Epidermal melanocyte (primary cell): ENCODE measurements around the gene LCP2.

Experiments
- DNase-seq: peaks from one replicate; pipeline ENCODE4 v3.0.0; 2011; ENCODE audit warnings: low spot score; ENCODE audit not compliant: insufficient read length

LCP2 gene

GRCh38 chr5:170276140-170276539 lies 21.4 kb downstream of the LCP2 start:
- DNase-seq = no peak

- DNase-seq = no peak
Measured at GRCh38 chr5:170275376-170275994, 22.1 kb downstream of the LCP2 start.

- no peak for DNase-seq
Measured at GRCh38 chr5:170273968-170274710, 23.4 kb downstream of the LCP2 start.

GRCh38 chr5:170270293-170271069 lies 27.1 kb downstream of the LCP2 start:
- no peak for DNase-seq

GRCh38 chr5:170269579-170269978 lies 28.0 kb downstream of the LCP2 start:
- DNase-seq = no peak

GRCh38 chr5:170268884-170269283 lies 28.7 kb downstream of the LCP2 start:
- no peak for DNase-seq

GRCh38 chr5:170268153-170268689 lies 29.4 kb downstream of the LCP2 start:
- DNase-seq = no peak

- peak; percentile 36 for DNase-seq
Measured at GRCh38 chr5:170267431-170268152, 30.0 kb downstream of the LCP2 start.

GRCh38 chr5:170266570-170267381 lies 30.8 kb downstream of the LCP2 start:
- DNase-seq = no peak

- no peak for DNase-seq
Measured at GRCh38 chr5:170265522-170265921, 32.1 kb downstream of the LCP2 start.

- no peak for DNase-seq
Measured at GRCh38 chr5:170263906-170264305, 33.7 kb downstream of the LCP2 start.

GRCh38 chr5:170262061-170263045 lies 35.2 kb downstream of the LCP2 start:
- no peak for DNase-seq

GRCh38 chr5:170261528-170262043 lies 36.0 kb downstream of the LCP2 start:
- no peak for DNase-seq

- DNase-seq = no peak
Measured at GRCh38 chr5:170257370-170257769, 40.2 kb downstream of the LCP2 start.

GRCh38 chr5:170256571-170256970 lies 41.0 kb downstream of the LCP2 start:
- DNase-seq = no peak

- DNase-seq = no peak
Measured at GRCh38 chr5:170254056-170254455, 43.5 kb downstream of the LCP2 start.

- no peak for DNase-seq
Measured at GRCh38 chr5:170252720-170253350, 44.7 kb downstream of the LCP2 start.

- DNase-seq = no peak
Measured at GRCh38 chr5:170252109-170252508, 45.5 kb downstream of the LCP2 start.

- no peak for DNase-seq
Measured at GRCh38 chr5:170251462-170251861, 46.1 kb downstream of the LCP2 start.
